GM18867 (cell line): ENCODE results near the gene GTF2I.
"Not testable (repeated sequence)": the region's sequence is repeated elsewhere in the genome, so short reads cannot be mapped to it uniquely, and the experiment has no call there.

ENCODE experiments used
- ATAC-seq: cut with Tn5 transposase; IDR thresholded peaks from one replicate; pipeline ENCODE4 v1.9.1; 2021; ENCODE audit warnings: mild to moderate bottlenecking, moderate library complexity; ENCODE audit not compliant: unreplicated experiment

Gene GTF2I

GRCh38 chr7:74773760-74774750, 116.5 kb downstream of the GTF2I start, which contains the start of gene NCF1:
Gene NCF1, plus strand, starts transcription at chr7:74774011. Its CDS starts 21 bp downstream, at chr7:74774032.
- ATAC-seq: peak; percentile 83

DNA sequence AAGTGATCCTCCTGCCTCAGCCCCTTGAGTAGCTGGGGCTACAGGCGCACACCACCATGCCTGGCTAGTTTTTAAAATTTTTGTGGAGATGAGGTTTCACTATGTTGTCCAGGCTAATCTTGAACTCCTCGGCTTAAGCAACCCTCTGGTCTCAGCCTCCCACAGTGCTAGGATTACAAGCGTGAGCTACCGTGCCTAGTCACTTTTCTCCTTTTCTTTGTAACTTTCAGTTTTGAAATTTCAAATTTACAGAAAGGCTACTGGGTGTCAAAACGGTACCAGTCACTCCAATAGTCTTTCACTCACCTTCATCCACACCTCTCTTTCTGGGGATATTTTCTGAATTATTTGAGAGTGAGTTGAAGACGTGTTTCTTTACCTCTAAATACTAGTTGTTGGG, 117.6 kb downstream of the GTF2I start:
- ATAC-seq: not testable (repeated sequence)

GRCh38 chr7:74779053-74779452, 121.5 kb downstream of the GTF2I start:
- not testable (repeated sequence) for ATAC-seq

- ATAC-seq: not testable (repeated sequence)
These were observed 124.2 kb downstream of the GTF2I start for GRCh38 chr7:74781746-74782145.

DNA sequence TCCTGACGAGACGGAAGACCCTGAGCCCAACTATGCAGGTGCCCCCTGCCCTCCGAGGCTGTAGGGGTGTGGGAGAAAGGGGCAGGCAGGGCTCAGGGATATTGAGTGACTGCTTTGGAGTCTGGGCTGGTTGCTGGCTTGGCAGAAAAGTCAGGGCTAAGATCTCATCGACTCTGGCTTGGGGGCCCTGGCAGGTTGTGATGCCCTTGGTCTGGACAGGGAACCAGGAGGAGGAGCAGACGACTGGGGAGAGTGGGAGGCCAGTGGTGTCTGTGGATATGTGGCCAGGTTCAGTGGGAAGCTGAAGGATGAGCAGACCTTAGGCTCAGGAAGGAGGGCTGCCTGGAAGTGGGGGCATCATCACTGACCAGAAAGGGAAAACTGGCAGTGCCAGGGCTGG, 126.1 kb downstream of the GTF2I start:
- not testable (repeated sequence) for ATAC-seq

DNA sequence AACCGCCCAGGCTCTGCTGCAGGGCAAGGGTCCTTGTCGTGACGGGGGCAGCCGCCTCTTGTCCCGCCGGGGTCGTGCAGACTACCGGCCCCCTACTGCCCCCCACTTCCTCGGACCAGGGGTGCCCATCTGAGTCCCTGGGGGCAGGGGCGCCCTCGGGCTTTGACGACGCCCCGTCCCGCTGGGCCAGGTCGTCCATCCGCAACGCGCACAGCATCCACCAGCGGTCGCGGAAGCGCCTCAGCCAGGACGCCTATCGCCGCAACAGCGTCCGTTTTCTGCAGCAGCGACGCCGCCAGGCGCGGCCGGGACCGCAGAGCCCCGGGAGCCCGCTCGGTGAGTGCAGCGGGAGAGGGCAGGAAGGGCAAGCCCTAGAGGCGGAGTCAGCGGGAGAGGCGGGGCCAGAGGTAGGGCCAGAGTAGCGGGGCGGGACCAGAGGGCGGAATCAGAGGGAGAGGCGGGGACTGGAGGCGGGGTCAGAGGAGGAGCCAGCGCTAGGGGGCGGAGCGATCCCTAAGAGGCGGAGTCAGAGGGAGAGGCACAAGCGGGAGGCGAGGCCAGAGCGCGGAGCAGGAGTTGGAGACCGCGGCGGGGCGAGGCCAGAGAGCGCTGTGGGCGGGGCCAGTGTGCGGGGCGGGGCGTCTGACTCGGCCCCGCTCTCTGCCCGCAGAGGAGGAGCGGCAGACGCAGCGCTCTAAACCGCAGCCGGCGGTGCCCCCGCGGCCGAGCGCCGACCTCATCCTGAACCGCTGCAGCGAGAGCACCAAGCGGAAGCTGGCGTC, 131.0 kb downstream of the GTF2I start:
- ATAC-seq: peak; percentile 89

- not testable (repeated sequence) for ATAC-seq
These were observed 131.8 kb downstream of the GTF2I start for GRCh38 chr7:74789200-74789736.

DNA sequence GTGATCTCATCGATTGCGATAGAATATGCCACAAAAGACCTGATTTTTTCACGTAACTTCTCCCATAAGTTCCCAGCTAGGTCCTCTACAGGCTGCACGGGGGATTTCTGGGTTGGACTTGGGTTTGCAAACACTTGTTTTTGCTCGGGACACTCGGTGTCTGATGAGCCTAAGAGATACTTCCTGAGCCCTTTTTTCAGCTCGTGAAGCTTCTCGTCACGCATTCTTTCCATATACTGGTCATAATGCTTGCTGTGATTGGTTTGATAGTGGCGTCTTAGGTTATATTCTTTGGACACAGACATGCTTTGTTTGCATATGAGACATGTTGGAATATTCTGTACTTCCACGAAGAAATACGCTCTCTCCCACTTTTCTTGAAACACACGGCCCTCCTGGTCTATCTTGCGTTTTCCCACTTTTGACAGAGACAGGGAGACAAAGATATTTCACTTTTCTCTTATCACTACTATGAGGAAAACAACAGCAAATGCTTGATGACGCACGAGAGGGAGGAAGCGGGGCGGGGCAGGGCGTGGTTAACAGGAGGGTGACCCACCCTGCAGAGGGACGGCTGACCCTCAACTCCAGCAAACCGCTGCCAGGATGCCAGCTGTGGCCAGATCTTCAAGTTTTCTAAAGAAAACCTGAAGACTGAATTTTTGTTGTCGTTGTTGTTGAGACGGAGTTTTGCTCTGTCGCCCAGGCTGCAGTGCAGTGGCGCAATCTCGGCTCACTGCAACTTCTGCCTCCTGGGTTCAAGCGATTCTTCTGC, 140.5 kb downstream of the GTF2I start:
- ATAC-seq: not testable (repeated sequence)

DNA sequence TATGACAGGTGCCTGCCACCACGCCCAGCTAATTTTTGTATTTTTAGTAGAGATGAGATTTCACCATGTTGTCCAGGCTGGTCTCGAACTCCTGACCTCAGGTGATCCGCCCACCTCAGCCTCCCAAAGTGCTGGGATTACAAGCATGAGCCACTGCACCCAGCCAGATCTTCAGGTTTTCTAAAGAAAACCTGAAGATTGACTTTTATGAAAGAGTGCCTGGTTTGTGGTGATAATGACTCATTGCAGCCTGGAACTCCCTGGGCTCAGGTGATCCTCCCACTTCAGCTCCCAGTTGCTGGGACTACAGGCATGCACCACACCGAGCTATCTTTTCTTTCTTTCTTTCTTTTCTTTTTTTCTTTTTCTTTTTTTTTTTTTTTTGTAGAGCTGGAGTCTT, 141.1 kb downstream of the GTF2I start:
- not testable (repeated sequence) for ATAC-seq
